Spleen (tissue), 11 donors: ENCODE results near the gene EDN2. TPM values are rescaled to one million over a fixed set of nuclear protein-coding genes. Genes with fewer than 3 reads are reported as not detected.

ENCODE experiments used
- DNase-seq: peaks from one replicate; pipeline ENCODE4 v3.0.0-alpha.2; 2020
- H3K27ac ChIP-seq, 8 donors: fragments of 200-600 bp; sonication (generic) in 7 of 8; 1 replicate in 4 of 8; 2 replicates in 4 of 8; pipeline versions ENCODE4 v1.5.0 to v1.8.0; 2016 to 2021; ENCODE audit warnings: inconsistent platforms in 4 of 8, mild to moderate bottlenecking in 4 of 8, moderate library complexity in 1 of 8
- H3K27me3 ChIP-seq, 7 donors: fragments of 200-600 bp; sonication (generic) in 6 of 7; replicated peaks in 1 of 7; 1 replicate in 4 of 7; 2 replicates in 3 of 7; pipeline versions ENCODE4 v1.5.0 to v1.8.0; 2016 to 2021; ENCODE audit warnings: inconsistent platforms in 3 of 7, mild to moderate bottlenecking in 1 of 7
- H3K36me3 ChIP-seq, 6 donors: fragments of 200-600 bp; sonication (generic) in 5 of 6; 1 replicate in 4 of 6; 2 replicates in 2 of 6; pipeline versions ENCODE4 v1.5.0 to v1.8.0; 2016 to 2021; ENCODE audit warnings: inconsistent platforms in 2 of 6
- H3K4me1 ChIP-seq, 6 donors: fragments of 200-600 bp; sonication (generic) in 5 of 6; 1 replicate in 3 of 6; 2 replicates in 3 of 6; pipeline versions ENCODE4 v1.5.0 to v1.8.0; 2016 to 2021; ENCODE audit warnings: inconsistent platforms in 3 of 6
- H3K4me3 ChIP-seq, 8 donors: fragments of 200-600 bp; sonication (generic) in 7 of 8; 1 replicate in 4 of 8; 2 replicates in 4 of 8; pipeline versions ENCODE4 v1.5.0 to v1.8.0; 2016 to 2021; ENCODE audit warnings: inconsistent platforms in 4 of 8, mild to moderate bottlenecking in 4 of 8, moderate library complexity in 2 of 8
- H3K9me3 ChIP-seq, 8 donors: fragments of 200-600 bp; sonication (generic) in 7 of 8; 1 replicate in 4 of 8; 2 replicates in 4 of 8; pipeline versions ENCODE4 v1.5.0 to v1.8.0; 2016 to 2021; ENCODE audit warnings: inconsistent platforms in 4 of 8
- POLR2A ChIP-seq, 3 donors: fragments of 450-650 bp; IDR thresholded peaks; one replicate each; pipeline ENCODE4 v1.5.1; 2017; ENCODE audit warnings: antibody characterized with exemption in 3 of 3, mild to moderate bottlenecking in 1 of 3
- POLR2AphosphoS5 ChIP-seq, 3 donors: sonication (generic); formaldehyde crosslinking; IDR thresholded peaks; one replicate each; pipeline ENCODE4 v1.5.1; 2017; ENCODE audit warnings: antibody characterized with exemption in 3 of 3
- WGBS, 5 donors: extraction: QIAGEN DNeasy Blood & Tissue Kit in 3 of 5; methylation state at CpG; one replicate each; pipeline versions ENCODE4 v1.1.5 to v1.1.7; 2013 to 2018; 5-methylcytosine and 5-hydroxymethylcytosine counted together
- intact Hi-C: fragments of 100-400 bp; cut with DNase I; formaldehyde crosslinking; loops from one replicate; pipeline ENCODE4 v1.15.0; 2023; ENCODE audit warnings: low total_unique reads
- polyA plus RNA-seq, 3 donors: library from polyadenylated mRNA; stranded (reverse); fragments of 200-250 nt; gene quantifications; one replicate each; pipeline ENCODE4 v1.2.1, GENCODE V29; 2013
- total RNA-seq, 7 donors: library from RNA; depleted of rRNA in 3 of 7; stranded (reverse); fragments of >200 nt in 3 of 7; fragmentation: NEBNext Ultra II Directional in 4 of 7; extraction: Animal tissue kit (Norgen Biotek cat#: 25700) in 4 of 7; gene quantifications; one replicate each; pipeline versions ENCODE4 v1.1.0 to v1.2.1, GENCODE V29; 2016 to 2021
- TF ChIP-seq, protein P1 (sequence below), 11 experiments: fragments of 200-600 bp in 7 of 11; fragments of 450-650 bp in 4 of 11; sonication (generic) in 4 of 11; IDR thresholded peaks in 8 of 11; conservative IDR thresholded peaks in 3 of 11; 1 replicate in 7 of 11; 2 replicates in 4 of 11; pipeline versions ENCODE4 v1.4.0 to v1.8.0; 2016 to 2021; ENCODE audit warnings: antibody characterized with exemption in 11 of 11, inconsistent platforms in 4 of 11, mild to moderate bottlenecking in 1 of 11
- donor health status: healthy with polysubstance abuse.
- donor health status: DM: no; HTN: no; CAD: no; lungs with moderate emphysema.
- donor health status: DM: no; HTN: no; CAD: no.
- donor health status: Bipolar disorder and iron deficiency.
- donor health status: healthy.
- donor health status: DM: no; HTN: no; CAD: no.
- donor health status: DM: yes; HTN: yes; CAD: no.

EDN2 gene
- total and polyA plus RNA-seq, 10 donors: not detected

DNA sequence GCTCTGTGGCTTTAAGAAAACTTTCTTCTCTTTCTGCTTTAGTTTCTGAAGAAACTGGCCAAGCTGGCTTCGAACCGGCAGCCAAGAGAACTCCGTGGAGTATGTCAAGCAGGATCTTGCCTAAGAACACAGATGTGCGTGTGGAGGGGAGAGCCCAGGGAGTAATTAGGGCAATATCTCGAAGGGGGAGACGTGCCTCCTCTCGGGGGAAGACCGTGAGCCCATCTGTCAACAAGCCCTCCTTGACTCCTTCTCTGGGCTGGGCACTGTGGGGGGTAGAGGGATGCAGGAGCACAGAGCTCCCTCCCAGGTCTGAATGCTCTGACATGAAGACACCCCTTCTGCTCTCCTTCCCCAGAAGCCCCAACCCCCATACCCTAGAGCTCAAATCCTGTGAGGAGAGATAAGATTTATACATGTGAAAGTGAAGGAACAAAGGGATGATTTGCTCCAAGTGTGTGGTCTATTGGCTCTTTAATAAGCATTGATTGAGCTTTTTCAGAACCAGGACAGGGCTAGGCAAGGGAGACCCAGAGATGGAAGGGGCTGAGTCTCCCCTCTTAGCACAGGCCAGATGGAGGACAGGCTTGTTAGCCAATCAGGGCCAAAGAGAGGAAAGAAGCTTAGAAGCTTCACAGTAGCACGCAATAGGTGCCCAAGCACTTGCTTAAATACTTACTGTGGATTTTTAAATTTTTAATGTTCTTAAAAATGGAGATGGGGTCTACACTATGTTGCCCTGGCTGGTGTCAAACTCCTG, 37.5 kb downstream of the EDN2 start:
- H3K4me1 ChIP-seq: peaks cover 0 to 12% (median 4%) of the 10 kb centered on the region in 6 donors
- H3K27me3 ChIP-seq: no peaks in the 10 kb centered on the region
- no peak overlapping the region for H3K27ac ChIP-seq
- intact Hi-C loops: no loop called here
- peaks cover 0 to 23% (median 16%) of the 10 kb centered on the region in 8 donors for H3K9me3 ChIP-seq
- H3K36me3 ChIP-seq: no peaks in the 10 kb centered on the region
- no peak overlapping the region for H3K4me3 ChIP-seq
- TF ChIP-seq POLR2AphosphoS5 (IDR thresholded peaks at IDR 0.05) (no peak), POLR2A (IDR thresholded peaks at IDR 0.05) (no peak)
- TF ChIP-seq, protein P1, sequence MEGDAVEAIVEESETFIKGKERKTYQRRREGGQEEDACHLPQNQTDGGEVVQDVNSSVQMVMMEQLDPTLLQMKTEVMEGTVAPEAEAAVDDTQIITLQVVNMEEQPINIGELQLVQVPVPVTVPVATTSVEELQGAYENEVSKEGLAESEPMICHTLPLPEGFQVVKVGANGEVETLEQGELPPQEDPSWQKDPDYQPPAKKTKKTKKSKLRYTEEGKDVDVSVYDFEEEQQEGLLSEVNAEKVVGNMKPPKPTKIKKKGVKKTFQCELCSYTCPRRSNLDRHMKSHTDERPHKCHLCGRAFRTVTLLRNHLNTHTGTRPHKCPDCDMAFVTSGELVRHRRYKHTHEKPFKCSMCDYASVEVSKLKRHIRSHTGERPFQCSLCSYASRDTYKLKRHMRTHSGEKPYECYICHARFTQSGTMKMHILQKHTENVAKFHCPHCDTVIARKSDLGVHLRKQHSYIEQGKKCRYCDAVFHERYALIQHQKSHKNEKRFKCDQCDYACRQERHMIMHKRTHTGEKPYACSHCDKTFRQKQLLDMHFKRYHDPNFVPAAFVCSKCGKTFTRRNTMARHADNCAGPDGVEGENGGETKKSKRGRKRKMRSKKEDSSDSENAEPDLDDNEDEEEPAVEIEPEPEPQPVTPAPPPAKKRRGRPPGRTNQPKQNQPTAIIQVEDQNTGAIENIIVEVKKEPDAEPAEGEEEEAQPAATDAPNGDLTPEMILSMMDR (IDR thresholded peaks at IDR 0.05 in 8 of 11, conservative IDR thresholded peaks at IDR 0.05 in 3 of 11): no peak
- 69 to 86% (median 85%) methylated on average over 9 of the region's 9 CpGs for WGBS, 5 donors
- DNase-seq: no peak

GRCh38 chr1:41444785-41445184, 39.7 kb downstream of the EDN2 start:
- DNase-seq: no peak
- TF ChIP-seq POLR2A (IDR thresholded peaks at IDR 0.05) (no peak), POLR2AphosphoS5 (IDR thresholded peaks at IDR 0.05) (no peak)
- TF ChIP-seq, protein P1 (IDR thresholded peaks at IDR 0.05 in 8 of 11, conservative IDR thresholded peaks at IDR 0.05 in 3 of 11): no peak
- Histone ChIP-seq H3K36me3 (no peaks in the 10 kb centered on the region), H3K27ac (no peak overlapping the region), H3K4me3 (no peak overlapping the region), H3K27me3 (peaks cover 0 to 4% (median 0%) of the 10 kb centered on the region in 7 donors), H3K9me3 (peaks cover 0 to 23% (median 16%) of the 10 kb centered on the region in 8 donors), H3K4me1 (peaks cover 0 to 7% (median 3%) of the 10 kb centered on the region in 6 donors)
- intact Hi-C loops: no loop called here

DNA sequence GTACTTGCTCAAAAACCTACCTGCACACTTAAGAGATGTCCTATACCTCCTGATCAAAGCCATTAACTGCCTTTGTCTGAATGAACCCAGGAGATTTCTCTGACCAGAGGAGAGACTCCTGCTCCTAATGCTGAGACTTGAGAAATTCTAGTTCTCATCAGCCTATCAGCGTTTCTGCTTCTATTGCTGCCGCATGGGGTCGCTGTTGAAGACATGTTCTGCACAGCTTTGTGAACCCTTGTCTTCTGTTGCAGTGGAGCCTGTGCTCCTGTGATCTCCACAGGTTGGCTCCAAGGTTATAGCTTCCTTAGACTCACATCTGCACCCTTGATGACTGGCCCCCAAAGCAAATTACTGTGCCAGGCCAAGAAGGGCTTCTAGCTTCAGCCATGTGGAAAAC, 40.2 kb downstream of the EDN2 start:
- intact Hi-C loops: no loop called here
- H3K27me3 ChIP-seq: peaks cover 0 to 4% (median 0%) of the 10 kb centered on the region in 7 donors
- DNase-seq: no peak
- TF ChIP-seq POLR2AphosphoS5 (IDR thresholded peaks at IDR 0.05) (no peak), POLR2A (IDR thresholded peaks at IDR 0.05) (no peak)
- TF ChIP-seq, protein P1 (IDR thresholded peaks at IDR 0.05 in 8 of 11, conservative IDR thresholded peaks at IDR 0.05 in 3 of 11): no peak
- peaks cover 0 to 23% (median 16%) of the 10 kb centered on the region in 8 donors for H3K9me3 ChIP-seq
- peaks cover 0 to 2% (median under 1%) of the 10 kb centered on the region in 6 donors for H3K4me1 ChIP-seq
- 39 to 72% (median 46%) methylated on average over 3 of the region's 3 CpGs for WGBS, 5 donors
- H3K27ac ChIP-seq: no peak overlapping the region
- H3K4me3 ChIP-seq: no peak overlapping the region
- no peaks in the 10 kb centered on the region for H3K36me3 ChIP-seq

DNA sequence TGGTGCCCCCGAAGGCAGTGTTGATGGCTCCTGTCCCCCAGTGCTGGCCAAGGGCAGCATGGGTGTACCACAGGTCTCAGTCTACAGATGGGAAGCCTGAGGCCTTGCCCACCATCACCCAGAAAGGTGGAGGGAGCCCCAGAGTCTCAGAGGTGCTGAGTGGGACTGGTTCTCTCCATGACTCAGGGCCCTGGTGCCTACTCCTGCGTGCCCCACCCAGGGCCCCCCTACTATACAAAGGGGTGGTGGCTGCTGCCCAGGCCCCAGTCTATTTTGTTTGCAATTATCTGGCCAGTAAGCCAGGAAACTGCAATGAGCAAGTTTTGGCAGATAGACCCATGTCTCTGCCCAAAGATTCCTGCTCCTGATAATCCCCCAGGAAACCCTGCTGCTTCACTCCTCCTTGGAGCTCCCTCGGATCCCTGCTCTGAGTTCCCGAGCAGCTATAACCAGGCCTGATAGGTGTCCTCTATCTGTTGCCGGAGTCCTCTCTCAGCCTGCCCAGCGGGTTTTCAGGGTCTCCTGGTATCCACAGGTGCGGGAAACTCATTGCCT, 41.7 kb downstream of the EDN2 start:
- intact Hi-C loops: no loop called here
- DNase-seq: no peak

More for the DNA sequence above, 41.7 kb downstream of the EDN2 start:
- no peaks in the 10 kb centered on the region for H3K36me3 ChIP-seq
- no peak overlapping the region for H3K4me3 ChIP-seq
- H3K4me1 ChIP-seq: no peaks in the 10 kb centered on the region
- peaks cover 0 to 4% (median 0%) of the 10 kb centered on the region in 7 donors for H3K27me3 ChIP-seq
- H3K27ac ChIP-seq: no peak overlapping the region
- no peak for TF ChIP-seq POLR2AphosphoS5 (IDR thresholded peaks at IDR 0.05)
- TF ChIP-seq, protein P1 (IDR thresholded peaks at IDR 0.05 in 8 of 11, conservative IDR thresholded peaks at IDR 0.05 in 3 of 11): no peak
- no peak for TF ChIP-seq POLR2A (IDR thresholded peaks at IDR 0.05)
- WGBS, 5 donors: 73 to 83% (median 74%) methylated on average over 7 of the region's 7 CpGs
- H3K9me3 ChIP-seq: peaks cover 0 to 23% (median 16%) of the 10 kb centered on the region in 8 donors
